Measurements from ENCODE around the gene OR2T8. TPM values are rescaled to one million over a fixed set of nuclear protein-coding genes. Genes with fewer than 3 reads are reported as not detected.

OR2T8 gene
- not detected for total RNA-seq

GRCh38 chr1:247919952-247920351 lies at the start of gene OR2T8:
TSS of gene OR2T8 (plus strand) at chr1:247920252. CDS start at chr1:247921018, 766 bp downstream.
- CTCF ChIA-PET = interaction anchor here (1.0 kb wide), 1 partner anchor 17 kb away, joined by 3 read pairs; no protein-coding TSS in a partner anchor
- H3K36me3 Mint-ChIP-seq (ENCODE audit: low read depth) = no peaks in the 10 kb centered on the region
- no peak within 1 kb of the TSS for H3K27ac Mint-ChIP-seq
- no peaks in the 10 kb centered on the region for H3K4me1 Mint-ChIP-seq (ENCODE audit: low read depth)
- no peak within 1 kb of the TSS for H3K4me3 Mint-ChIP-seq
- H3K27me3 Mint-ChIP-seq (ENCODE audit: low read depth) = peaks cover 2% of the 10 kb centered on the region
- H3K9me3 Mint-ChIP-seq = no peaks in the 10 kb centered on the region
- no peak for DNase-seq
- intact Hi-C loops (cut with micrococcal nuclease) = no loop called here

- Mint-ChIP-seq H3K4me1 (ENCODE audit: low read depth) (no peaks in the 10 kb centered on the region), H3K36me3 (ENCODE audit: low read depth) (no peaks in the 10 kb centered on the region)
- CTCF ChIA-PET = no interaction called here
These were observed 36.7 kb upstream of the OR2T8 start for GRCh38 chr1:247883346-247883745.

GRCh38 chr1:247884797-247885413 lies 35.1 kb upstream of the OR2T8 start:
- Mint-ChIP-seq H3K27ac (no peak overlapping the region), H3K36me3 (ENCODE audit: low read depth) (no peaks in the 10 kb centered on the region)
- intact Hi-C loops (cut with micrococcal nuclease) = no loop called here

More at GRCh38 chr1:247883346-247883745, 36.7 kb upstream of the OR2T8 start:
- Mint-ChIP-seq H3K9me3 (no peaks in the 10 kb centered on the region), H3K27me3 (ENCODE audit: low read depth) (peaks cover 4% of the 10 kb centered on the region), H3K4me3 (no peak overlapping the region), H3K27ac (no peak overlapping the region)
- intact Hi-C loops (cut with micrococcal nuclease) = no loop called here
- no peak for DNase-seq

GRCh38 chr1:247895163-247895637 lies 24.9 kb upstream of the OR2T8 start, which contains the start of gene OR2W3:
TSS of gene OR2W3 (plus strand) at chr1:247895587. CDS start at chr1:247895587, 0 bp downstream.
- H3K36me3 Mint-ChIP-seq (ENCODE audit: low read depth) = no peaks in the 10 kb centered on the region
- CTCF ChIA-PET = no interaction called here
- no peak for DNase-seq
- H3K9me3 Mint-ChIP-seq = no peaks in the 10 kb centered on the region
- H3K27ac Mint-ChIP-seq = no peak within 1 kb of the TSS
- H3K4me1 Mint-ChIP-seq (ENCODE audit: low read depth) = no peaks in the 10 kb centered on the region
- no peak within 1 kb of the TSS for H3K4me3 Mint-ChIP-seq
- peaks cover 3% of the 10 kb centered on the region for H3K27me3 Mint-ChIP-seq (ENCODE audit: low read depth)
- intact Hi-C loops (cut with micrococcal nuclease) = no loop called here

More at GRCh38 chr1:247884797-247885413, 35.1 kb upstream of the OR2T8 start:
- no peaks in the 10 kb centered on the region for H3K4me1 Mint-ChIP-seq (ENCODE audit: low read depth)
- H3K4me3 Mint-ChIP-seq = no peak overlapping the region
- H3K27me3 Mint-ChIP-seq (ENCODE audit: low read depth) = no peaks in the 10 kb centered on the region
- CTCF ChIA-PET = interaction anchor here (1.1 kb wide), 1 partner anchor 21 kb away, joined by 3 read pairs; no protein-coding TSS in a partner anchor
- no peaks in the 10 kb centered on the region for H3K9me3 Mint-ChIP-seq
- no peak for DNase-seq

GRCh38 chr1:247895976-247896375 lies 24.1 kb upstream of the OR2T8 start:
- H3K27me3 Mint-ChIP-seq (ENCODE audit: low read depth) = peaks cover 3% of the 10 kb centered on the region
- no peak overlapping the region for H3K4me3 Mint-ChIP-seq
- CTCF ChIA-PET = no interaction called here
- intact Hi-C loops (cut with micrococcal nuclease) = no loop called here
- H3K9me3 Mint-ChIP-seq = no peaks in the 10 kb centered on the region
- H3K4me1 Mint-ChIP-seq (ENCODE audit: low read depth) = no peaks in the 10 kb centered on the region
- no peak for DNase-seq
- H3K36me3 Mint-ChIP-seq (ENCODE audit: low read depth) = no peaks in the 10 kb centered on the region
- no peak overlapping the region for H3K27ac Mint-ChIP-seq

- peaks cover 3% of the 10 kb centered on the region for H3K27me3 Mint-ChIP-seq (ENCODE audit: low read depth)
- H3K4me1 Mint-ChIP-seq (ENCODE audit: low read depth) = peaks cover 31% of the 10 kb centered on the region
- peaks cover 18% of the 10 kb centered on the region for H3K9me3 Mint-ChIP-seq
- peaks cover 8% of the 10 kb centered on the region for H3K36me3 Mint-ChIP-seq (ENCODE audit: low read depth)
- CTCF ChIA-PET = no interaction called here
- no peak for DNase-seq
- intact Hi-C loops (cut with micrococcal nuclease) = loop anchor here (5.0 kb wide), 1 partner anchor 972 kb away; the partner anchor contains the start of gene AHCTF1
- H3K4me3 Mint-ChIP-seq = no peak overlapping the region
- no peak overlapping the region for H3K27ac Mint-ChIP-seq
These were observed 15.9 kb upstream of the OR2T8 start for GRCh38 chr1:247904122-247904521.

GRCh38 chr1:247905181-247905580 lies 14.9 kb upstream of the OR2T8 start:
- peak; percentile 6 for DNase-seq
- peaks cover 31% of the 10 kb centered on the region for H3K4me1 Mint-ChIP-seq (ENCODE audit: low read depth)
- intact Hi-C loops (cut with micrococcal nuclease) = loop anchor here (5.0 kb wide), 2 partner anchors 577 to 1573 kb away; no protein-coding TSS in a partner anchor
- H3K9me3 Mint-ChIP-seq = peaks cover 18% of the 10 kb centered on the region
- no peak overlapping the region for H3K4me3 Mint-ChIP-seq
- peaks cover 3% of the 10 kb centered on the region for H3K27me3 Mint-ChIP-seq (ENCODE audit: low read depth)
- H3K36me3 Mint-ChIP-seq (ENCODE audit: low read depth) = peaks cover 8% of the 10 kb centered on the region
- no peak overlapping the region for H3K27ac Mint-ChIP-seq
- CTCF ChIA-PET = interaction anchor here (0.8 kb wide), 1 partner anchor 20 kb away, joined by 3 read pairs; no protein-coding TSS in a partner anchor

- H3K4me1 Mint-ChIP-seq (ENCODE audit: low read depth) = peaks cover 31% of the 10 kb centered on the region
- DNase-seq = no peak
- H3K36me3 Mint-ChIP-seq (ENCODE audit: low read depth) = peaks cover 8% of the 10 kb centered on the region
- peaks cover 3% of the 10 kb centered on the region for H3K27me3 Mint-ChIP-seq (ENCODE audit: low read depth)
- intact Hi-C loops (cut with micrococcal nuclease) = loop anchor here (1.0 to 5.0 kb wide), 5 partner anchors 31 to 1574 kb away; partner anchors contain the start of gene TRIM58
- H3K9me3 Mint-ChIP-seq = peaks cover 18% of the 10 kb centered on the region
- H3K27ac Mint-ChIP-seq = peak overlapping the region; percentile 76
- H3K4me3 Mint-ChIP-seq = no peak overlapping the region
- CTCF ChIA-PET = interaction anchor here (0.8 kb wide), 1 partner anchor 21 kb away, joined by 3 read pairs; no protein-coding TSS in a partner anchor
These were observed 14.0 kb upstream of the OR2T8 start for GRCh38 chr1:247905910-247906503.

GRCh38 chr1:247906504-247907047 lies 13.5 kb upstream of the OR2T8 start:
- intact Hi-C loops (cut with micrococcal nuclease) = loop anchor here (1.0 to 5.0 kb wide), 5 partner anchors 31 to 1574 kb away; partner anchors contain the start of gene TRIM58
- CTCF ChIA-PET = no interaction called here
- peak; percentile 60 for DNase-seq
- Mint-ChIP-seq H3K36me3 (ENCODE audit: low read depth) (peaks cover 8% of the 10 kb centered on the region), H3K4me1 (ENCODE audit: low read depth) (peaks cover 31% of the 10 kb centered on the region), H3K27me3 (ENCODE audit: low read depth) (peaks cover 3% of the 10 kb centered on the region), H3K4me3 (peak overlapping the region; percentile 24), H3K27ac (peak overlapping the region; percentile 76), H3K9me3 (peaks cover 18% of the 10 kb centered on the region)

- H3K9me3 Mint-ChIP-seq = peaks cover 16% of the 10 kb centered on the region
- peaks cover 3% of the 10 kb centered on the region for H3K27me3 Mint-ChIP-seq (ENCODE audit: low read depth)
- peaks cover 31% of the 10 kb centered on the region for H3K4me1 Mint-ChIP-seq (ENCODE audit: low read depth)
- H3K4me3 Mint-ChIP-seq = no peak overlapping the region
- intact Hi-C loops (cut with micrococcal nuclease) = loop anchor here (5.0 kb wide), 2 partner anchors 574 to 1576 kb away; no protein-coding TSS in a partner anchor
- CTCF ChIA-PET = no interaction called here
- no peak overlapping the region for H3K27ac Mint-ChIP-seq
- DNase-seq = no peak
- peaks cover 8% of the 10 kb centered on the region for H3K36me3 Mint-ChIP-seq (ENCODE audit: low read depth)
These were observed 11.3 kb upstream of the OR2T8 start for GRCh38 chr1:247908766-247909165.

GRCh38 chr1:247913786-247914185 lies 6.3 kb upstream of the OR2T8 start:
- no peak overlapping the region for H3K4me3 Mint-ChIP-seq
- CTCF ChIA-PET = no interaction called here
- no peaks in the 10 kb centered on the region for H3K4me1 Mint-ChIP-seq (ENCODE audit: low read depth)
- intact Hi-C loops (cut with micrococcal nuclease) = loop anchor here (5.0 kb wide), 1 partner anchor 231 kb away; no protein-coding TSS in a partner anchor
- H3K27ac Mint-ChIP-seq = no peak overlapping the region
- H3K9me3 Mint-ChIP-seq = no peaks in the 10 kb centered on the region
- no peaks in the 10 kb centered on the region for H3K36me3 Mint-ChIP-seq (ENCODE audit: low read depth)
- no peak for DNase-seq
- peaks cover 2% of the 10 kb centered on the region for H3K27me3 Mint-ChIP-seq (ENCODE audit: low read depth)

GRCh38 chr1:247914941-247915662 lies 5.0 kb upstream of the OR2T8 start:
- Mint-ChIP-seq H3K9me3 (no peaks in the 10 kb centered on the region), H3K4me1 (ENCODE audit: low read depth) (no peaks in the 10 kb centered on the region), H3K4me3 (no peak overlapping the region), H3K27me3 (ENCODE audit: low read depth) (peaks cover 2% of the 10 kb centered on the region), H3K27ac (no peak overlapping the region), H3K36me3 (ENCODE audit: low read depth) (no peaks in the 10 kb centered on the region)
- DNase-seq = no peak
- intact Hi-C loops (cut with micrococcal nuclease) = loop anchor here (5.0 kb wide), 1 partner anchor 233 kb away; no protein-coding TSS in a partner anchor
- CTCF ChIA-PET = no interaction called here

Measured in activated naive CD4-positive, alpha-beta T cell treated with anti-CD3 and anti-CD28 coated beads for 36 hours (primary cell).